ENCODE results near the gene SLC16A7.

GRCh38 chr12:59733200-59733599, 137.4 kb downstream of the SLC16A7 start:
- TF ChIP-seq CTCF (IDR thresholded peaks at IDR 0.05; ENCODE audit: low read length): no peak
- no peak for TF ChIP-seq EZH2 (IDR thresholded peaks at IDR 0.05; ENCODE audit: borderline replicate concordance, low read length)
